ENCODE results near the gene ART5.

DNA sequence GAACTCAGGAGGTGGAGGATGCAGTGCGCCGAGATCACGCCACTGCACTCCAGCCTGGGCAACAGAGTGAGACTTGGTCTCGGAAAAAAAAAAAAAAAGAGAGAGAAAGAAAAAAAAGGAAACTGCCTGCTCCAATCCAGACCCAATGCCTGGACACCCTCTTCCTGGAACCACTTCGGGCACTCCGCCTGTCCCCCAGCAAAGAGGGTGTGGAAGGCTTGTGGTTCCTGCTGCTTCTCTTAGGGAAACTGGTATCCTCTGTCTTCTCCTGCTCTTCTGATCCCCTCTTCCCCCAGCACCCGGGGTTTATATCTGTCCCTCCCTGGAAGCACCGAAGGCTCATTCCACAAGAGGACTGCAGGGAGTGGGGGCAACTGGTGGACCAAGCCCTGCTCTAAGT is 16.5 kb upstream of the ART5 start:
- TF ChIP-seq, protein P1, sequence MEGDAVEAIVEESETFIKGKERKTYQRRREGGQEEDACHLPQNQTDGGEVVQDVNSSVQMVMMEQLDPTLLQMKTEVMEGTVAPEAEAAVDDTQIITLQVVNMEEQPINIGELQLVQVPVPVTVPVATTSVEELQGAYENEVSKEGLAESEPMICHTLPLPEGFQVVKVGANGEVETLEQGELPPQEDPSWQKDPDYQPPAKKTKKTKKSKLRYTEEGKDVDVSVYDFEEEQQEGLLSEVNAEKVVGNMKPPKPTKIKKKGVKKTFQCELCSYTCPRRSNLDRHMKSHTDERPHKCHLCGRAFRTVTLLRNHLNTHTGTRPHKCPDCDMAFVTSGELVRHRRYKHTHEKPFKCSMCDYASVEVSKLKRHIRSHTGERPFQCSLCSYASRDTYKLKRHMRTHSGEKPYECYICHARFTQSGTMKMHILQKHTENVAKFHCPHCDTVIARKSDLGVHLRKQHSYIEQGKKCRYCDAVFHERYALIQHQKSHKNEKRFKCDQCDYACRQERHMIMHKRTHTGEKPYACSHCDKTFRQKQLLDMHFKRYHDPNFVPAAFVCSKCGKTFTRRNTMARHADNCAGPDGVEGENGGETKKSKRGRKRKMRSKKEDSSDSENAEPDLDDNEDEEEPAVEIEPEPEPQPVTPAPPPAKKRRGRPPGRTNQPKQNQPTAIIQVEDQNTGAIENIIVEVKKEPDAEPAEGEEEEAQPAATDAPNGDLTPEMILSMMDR (conservative IDR thresholded peaks at IDR 0.05; ENCODE audit: low read depth, low read length): no peak
- TF ChIP-seq EZH2 (IDR thresholded peaks at IDR 0.05; ENCODE audit: borderline replicate concordance, low read depth, low read length, poor library complexity, severe bottlenecking): no peak

Measured in A673 (cell line).